22Rv1 (cell line): ENCODE results near the gene ZAR1.

Experiments
- H3K27ac ChIP-seq: fragments of 450-650 bp; 2 replicates; pipeline ENCODE4 v1.5.1; 2017
- CTCF ChIP-seq: fragments of 450-650 bp; IDR thresholded peaks from 2 replicates; pipeline ENCODE4 v1.5.1; 2017; ENCODE audit warnings: mild to moderate bottlenecking
- ZFX ChIP-seq: fragments of 450-650 bp; IDR thresholded peaks from 2 replicates; pipeline ENCODE4 v1.6.1; 2017; ENCODE audit warnings: antibody characterized with exemption, borderline replicate concordance

Gene ZAR1

GRCh38 chr4:48503233-48504025, 13.4 kb downstream of the ZAR1 start:
- no peak for TF ChIP-seq ZFX
- TF ChIP-seq CTCF, result no peak

GRCh38 chr4:48504026-48504330, 13.9 kb downstream of the ZAR1 start:
- TF ChIP-seq ZFX (no peak), CTCF (no peak)
- no peak overlapping the region for H3K27ac ChIP-seq

More at GRCh38 chr4:48503233-48504025, 13.4 kb downstream of the ZAR1 start:
- H3K27ac ChIP-seq, result no peak overlapping the region

- no peak overlapping the region for H3K27ac ChIP-seq
- TF ChIP-seq CTCF, result no peak
- no peak for TF ChIP-seq ZFX
Measured at GRCh38 chr4:48504352-48504751, 14.3 kb downstream of the ZAR1 start.

GRCh38 chr4:48506716-48507115, 16.7 kb downstream of the ZAR1 start:
- no peak overlapping the region for H3K27ac ChIP-seq
- no peak for TF ChIP-seq ZFX
- TF ChIP-seq CTCF, result no peak

- TF ChIP-seq ZFX (no peak), CTCF (no peak)
- H3K27ac ChIP-seq, result no peak overlapping the region
Measured at GRCh38 chr4:48509543-48509942, 19.5 kb downstream of the ZAR1 start.

GRCh38 chr4:48518143-48518542, 28.1 kb downstream of the ZAR1 start:
- TF ChIP-seq CTCF (no peak), ZFX (no peak)
- H3K27ac ChIP-seq, result no peak overlapping the region

GRCh38 chr4:48526406-48526805, 36.4 kb downstream of the ZAR1 start:
- TF ChIP-seq ZFX (no peak), CTCF (no peak)
- H3K27ac ChIP-seq, result no peak overlapping the region
